HEK293T (cell line): ENCODE data around the gene TRIM44.
"Not testable (repeated sequence)": the region's sequence is repeated elsewhere in the genome, so short reads cannot be mapped to it uniquely, and the experiment has no call there.

Experiments used
- BHLHE40 ChIP-seq: fragments of 450-650 bp; IDR thresholded peaks from 2 replicates; pipeline ENCODE4 v1.6.1; 2016; ENCODE audit warnings: mild to moderate bottlenecking, moderate library complexity, borderline replicate concordance
- NFRKB ChIP-seq: fragments of 450-650 bp; IDR thresholded peaks from 2 replicates; pipeline ENCODE4 v1.6.1; 2016; ENCODE audit warnings: mild to moderate bottlenecking, moderate library complexity
- SUZ12 ChIP-seq: fragments of 450-650 bp; IDR thresholded peaks from 2 replicates; pipeline ENCODE4 v1.6.1; 2016; ENCODE audit warnings: mild to moderate bottlenecking

DNA sequence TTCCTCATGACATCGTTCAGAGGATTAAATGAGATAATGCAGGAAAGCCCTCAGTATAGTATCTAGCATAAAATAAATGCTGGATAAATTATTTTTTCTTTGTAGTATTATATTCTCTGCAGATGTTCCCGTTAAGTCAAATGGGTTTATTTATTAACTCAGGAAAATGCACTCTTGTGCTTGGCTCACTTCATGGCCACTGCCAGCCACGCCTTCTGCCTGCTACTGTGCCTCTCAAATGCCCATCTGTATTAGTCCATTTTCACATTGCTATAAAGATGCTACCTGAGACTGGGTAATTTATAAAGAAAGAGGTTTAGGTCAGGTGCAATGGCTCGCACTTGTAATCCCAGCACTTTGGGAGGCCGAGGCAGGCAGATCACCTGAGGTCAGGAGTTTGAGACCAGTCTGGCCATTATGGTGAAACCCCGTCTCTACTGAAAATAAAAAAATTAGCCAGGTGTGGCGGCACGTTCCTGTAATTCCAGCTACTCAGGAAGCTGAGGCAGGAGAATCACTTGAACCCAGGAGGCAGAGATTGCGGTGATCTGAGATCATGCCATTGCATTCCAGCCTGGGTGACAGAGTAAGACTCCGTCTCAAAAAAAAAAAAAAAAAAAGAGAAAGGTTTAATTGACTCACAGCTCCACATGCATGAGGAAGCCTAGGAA lies 176.3 kb downstream of the TRIM44 start:
- not testable (repeated sequence) for TF ChIP-seq SUZ12, BHLHE40, NFRKB
